Activated CD4-positive, CD25-positive, alpha-beta regulatory T cell treated with anti-CD3 and anti-CD28 coated beads, Interleukin-2, amount 50 U/mL, for 16 hours (primary cell): ENCODE measurements around the gene ATP5MK.
"Not testable (repeated sequence)": the region's sequence is repeated elsewhere in the genome, so short reads cannot be mapped to it uniquely, and the experiment has no call there.

Source experiments
- DNase-seq: peaks from one replicate; pipeline ENCODE4 v3.0.0-alpha.2; 2020; ENCODE audit warnings: low read depth, low spot score

Gene ATP5MK

DNA sequence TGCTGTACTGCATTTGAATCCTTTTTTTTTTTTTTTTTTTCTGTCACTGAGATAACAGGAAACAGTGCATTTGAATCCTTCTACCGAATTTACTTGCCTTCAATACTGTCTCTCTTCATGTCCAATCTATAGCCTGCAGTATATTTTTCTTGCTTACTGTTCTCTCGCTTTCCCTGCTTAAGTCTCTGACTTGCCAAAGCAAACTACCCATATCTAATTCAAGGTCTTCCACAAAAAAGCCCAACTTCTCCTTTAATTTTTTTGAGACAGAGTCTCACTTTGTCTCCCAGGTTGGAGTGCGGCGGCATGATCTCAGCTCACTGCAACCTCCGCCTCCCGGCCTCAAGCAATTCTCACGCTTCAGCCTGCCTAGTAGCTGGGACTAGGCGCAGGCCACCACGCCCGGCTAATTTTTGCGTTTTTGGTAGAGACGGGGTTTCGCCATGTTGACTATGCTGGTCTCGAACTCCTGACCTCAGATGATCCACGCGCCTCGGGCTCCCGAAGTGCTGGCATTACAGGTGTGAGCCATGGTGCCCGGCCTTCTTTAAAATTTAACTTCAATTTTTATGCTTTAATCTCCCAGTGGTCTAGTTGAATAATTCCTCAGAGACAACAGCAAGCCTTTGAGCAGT, 1.0 kb upstream of the ATP5MK start:
- DNase-seq: no peak

DNA sequence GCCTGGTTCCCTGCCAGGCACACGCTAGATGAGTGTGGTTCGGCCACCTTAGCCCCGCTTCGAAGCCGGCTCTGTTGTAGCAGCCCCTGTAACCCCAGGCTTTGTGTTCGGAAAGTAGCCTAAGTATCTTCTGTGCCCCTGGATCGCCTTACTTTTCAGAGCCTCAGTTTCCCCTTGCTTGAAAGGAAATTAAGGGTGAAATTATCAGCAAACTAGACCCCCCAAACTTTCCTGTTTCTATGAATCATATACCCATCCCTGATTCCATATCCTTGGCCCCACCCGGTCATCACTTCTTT, 463 bp upstream of the ATP5MK start:
- no peak for DNase-seq

DNA sequence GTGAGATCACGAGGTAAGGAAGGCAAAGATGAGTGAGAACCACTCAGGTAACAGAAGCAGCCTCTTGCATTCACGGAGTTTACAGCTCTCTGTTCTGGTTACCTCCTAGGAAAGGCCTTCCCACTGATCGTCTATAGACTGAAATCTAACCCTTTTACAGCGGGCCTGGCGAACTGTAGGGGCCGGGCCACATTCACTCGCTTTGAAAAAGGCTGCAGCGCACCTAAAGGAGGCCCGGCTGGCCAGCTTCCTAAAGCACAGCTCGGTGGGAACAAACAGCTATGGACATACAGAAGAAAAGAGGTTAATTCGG, 565 bp downstream of the ATP5MK start:
- DNase-seq: no peak

DNA sequence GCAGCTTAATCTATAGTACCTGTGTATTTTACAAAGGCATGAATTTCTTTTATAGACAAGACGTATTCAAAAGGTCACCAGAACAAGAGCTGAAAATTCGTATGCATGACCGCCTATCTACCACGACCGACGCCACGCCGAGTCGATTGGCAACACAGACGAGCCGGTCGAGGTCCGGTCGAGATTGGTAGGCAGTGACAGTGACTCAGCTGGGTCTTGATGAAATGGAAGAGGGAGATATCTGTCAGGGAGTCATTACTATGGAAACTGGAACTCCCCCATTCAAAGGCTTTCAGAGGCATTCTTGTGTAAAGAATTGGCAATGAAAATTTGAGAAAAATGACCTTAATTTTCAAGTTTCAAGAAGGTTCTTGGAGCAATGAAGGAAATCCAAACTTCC, 2.1 kb downstream of the ATP5MK start:
- no peak for DNase-seq

DNA sequence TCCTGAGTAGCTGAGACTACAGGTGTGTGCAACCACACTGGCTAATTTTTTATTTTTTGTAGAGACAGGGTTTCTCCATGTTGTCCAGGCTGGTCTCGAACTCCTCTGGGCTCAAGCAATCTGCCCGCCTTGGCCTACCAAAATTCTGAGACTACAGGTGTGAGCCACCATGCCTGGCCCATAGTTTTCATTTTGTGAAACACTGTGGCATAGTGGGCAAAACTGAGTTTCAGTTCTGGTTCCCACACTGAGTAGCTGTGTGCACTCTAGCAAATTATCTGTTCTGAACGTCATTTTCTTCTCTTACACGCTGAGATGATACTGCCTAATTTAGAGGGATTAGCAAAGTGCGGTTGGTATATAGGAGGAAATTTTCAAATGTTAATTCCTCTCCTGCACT, 13.5 kb downstream of the ATP5MK start:
- DNase-seq: no peak

DNA sequence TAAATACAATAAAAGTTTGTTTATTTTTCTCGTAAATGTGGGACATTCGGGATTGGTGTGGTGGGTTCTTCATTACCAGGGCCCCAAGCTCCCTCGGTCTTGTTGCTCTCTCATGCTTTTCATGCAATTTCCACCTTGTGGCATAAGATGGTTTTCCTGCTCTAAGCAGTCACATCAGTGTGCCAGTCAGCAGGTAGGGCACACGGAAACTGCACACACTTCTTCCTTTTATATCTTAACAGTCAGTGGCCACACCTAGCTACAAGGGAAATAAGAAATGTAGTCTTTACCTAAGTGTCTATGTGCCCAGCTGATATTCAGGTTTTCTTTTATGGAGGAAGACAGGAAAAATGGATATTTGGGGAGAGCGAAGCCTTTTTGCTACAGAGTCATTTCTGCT, 22.0 kb downstream of the ATP5MK start:
- no peak for DNase-seq

DNA sequence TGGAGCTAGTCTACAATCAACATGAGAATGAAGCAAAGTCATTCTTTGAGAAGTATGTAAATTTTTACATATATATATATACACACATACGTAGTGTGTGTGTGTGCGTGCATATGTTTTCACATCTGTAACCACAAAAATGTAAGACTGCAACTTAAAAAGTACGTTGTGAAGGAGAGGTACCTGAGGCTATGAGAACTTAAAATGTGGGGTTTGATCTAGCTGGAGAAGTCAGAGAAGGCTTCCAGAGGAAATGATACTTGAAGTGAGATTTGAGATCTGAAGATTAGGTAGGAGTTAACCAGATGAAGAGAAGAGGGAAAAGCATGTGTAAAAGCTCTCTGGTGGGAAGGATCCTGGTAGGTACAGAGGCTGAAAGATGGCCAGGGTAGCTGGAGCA, 22.7 kb downstream of the ATP5MK start:
- DNase-seq: no peak

- DNase-seq: peak; percentile 85
Measured at GRCh38 chr10:103367782-103368518, 28.3 kb downstream of the ATP5MK start, which contains the start of gene TAF5. Gene TAF5 (plus strand): TSS chr10:103367976. CDS start chr10:103367990, 14 bp downstream.

DNA sequence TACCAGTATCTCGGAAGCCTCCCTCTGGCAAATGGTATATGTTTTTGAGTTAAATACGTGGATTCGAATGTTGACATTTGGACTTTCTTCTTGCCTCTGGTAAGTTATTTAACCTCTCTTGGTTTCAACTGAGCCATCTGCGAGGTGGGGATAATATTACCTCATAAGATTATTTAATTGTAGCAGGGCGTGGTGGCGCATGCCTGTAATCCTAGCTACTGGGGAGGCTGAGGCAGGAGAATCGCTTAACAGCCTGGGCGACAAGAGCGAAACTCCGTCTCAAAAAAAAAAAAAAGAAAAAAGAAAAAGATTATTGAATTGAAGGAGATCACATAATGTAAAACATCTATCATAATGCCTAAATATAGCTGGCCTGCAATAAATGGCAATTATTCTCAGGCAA, 28.9 kb downstream of the ATP5MK start:
- DNase-seq: no peak

DNA sequence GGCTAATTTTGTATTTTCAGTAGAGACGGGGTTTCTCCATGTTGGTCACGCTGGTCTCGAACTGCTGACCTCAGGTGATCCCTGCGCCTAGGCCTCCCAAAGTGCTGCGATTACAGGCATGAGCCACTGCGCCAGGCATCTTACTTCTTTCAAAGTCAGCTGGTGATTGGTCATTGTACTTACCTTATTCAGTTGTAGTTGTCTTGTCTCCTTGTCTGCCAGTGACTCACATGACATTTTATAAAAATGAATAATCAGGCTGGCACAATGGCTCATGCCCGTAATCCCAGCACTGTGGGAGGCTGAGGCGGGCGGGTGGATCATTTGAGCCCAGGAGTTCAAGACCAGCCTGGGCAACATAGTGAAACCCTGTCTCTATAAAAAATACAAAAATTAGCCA, 35.5 kb downstream of the ATP5MK start:
- not testable (repeated sequence) for DNase-seq

GRCh38 chr10:103359493-103359892, 36.8 kb downstream of the ATP5MK start:
- not testable (repeated sequence) for DNase-seq

GRCh38 chr10:103355906-103356599, 40.2 kb downstream of the ATP5MK start:
- no peak for DNase-seq

GRCh38 chr10:103354567-103354966, 41.7 kb downstream of the ATP5MK start:
- DNase-seq: not testable (repeated sequence)

GRCh38 chr10:103353281-103353680, 43.0 kb downstream of the ATP5MK start:
- DNase-seq: no peak

- peak; percentile 38 for DNase-seq
Measured at GRCh38 chr10:103350517-103351260, 45.6 kb downstream of the ATP5MK start, which contains the start of gene PCGF6. Gene PCGF6 (minus strand): TSS chr10:103351140. CDS start chr10:103351066, 74 bp downstream.

GRCh38 chr10:103350175-103350516, 46.1 kb downstream of the ATP5MK start:
- DNase-seq: no peak
